Astrocyte (in vitro differentiated cells and primary cell): ENCODE results near the gene CALCR. TPM values are rescaled to one million over a fixed set of nuclear protein-coding genes. Genes with fewer than 3 reads are reported as not detected.

Experiments used
- DNase-seq: peaks from one replicate; pipeline ENCODE4 v3.0.0-alpha.2; 2010; ENCODE audit warnings: low read depth
- FAIRE-seq: peaks from 2 replicates; lab custom pipeline; 2011; peaks lifted over from hg19 to GRCh38; lab: Jason Lieb, UNC
- H2AFZ ChIP-seq: 2 replicates; pipeline ENCODE4 v1.6.0; 2012; ENCODE audit warnings: low read depth, low read length, inconsistent platforms
- H3K27ac ChIP-seq: 2 replicates; pipeline ENCODE4 v1.5.1; 2011; ENCODE audit warnings: low read depth, low read length, inconsistent platforms
- H3K27me3 ChIP-seq: 2 replicates; pipeline ENCODE4 v1.6.0; 2011; ENCODE audit warnings: low read length, inconsistent platforms; ENCODE audit not compliant: insufficient read depth
- H3K36me3 ChIP-seq: 2 replicates; pipeline ENCODE4 v1.5.1; 2011; ENCODE audit warnings: low read length, inconsistent platforms; ENCODE audit not compliant: insufficient read depth
- H3K4me1 ChIP-seq: 2 replicates; pipeline ENCODE4 v1.5.1; 2011; ENCODE audit warnings: low read length, inconsistent platforms; ENCODE audit not compliant: insufficient read depth
- H3K4me2 ChIP-seq: 2 replicates; pipeline ENCODE4 v1.6.0; 2012; ENCODE audit warnings: low read length, inconsistent platforms
- H3K4me3 ChIP-seq: 2 replicates; pipeline ENCODE4 v1.5.1; 2011; ENCODE audit warnings: low read depth, mild to moderate bottlenecking, low read length, inconsistent platforms; ENCODE audit not compliant: insufficient read depth
- H3K79me2 ChIP-seq: 2 replicates; pipeline ENCODE4 v1.6.0; 2012; ENCODE audit warnings: mild to moderate bottlenecking, low read length, inconsistent platforms; ENCODE audit not compliant: insufficient read depth
- H3K9ac ChIP-seq: 2 replicates; pipeline ENCODE4 v1.6.0; 2012; ENCODE audit warnings: mild to moderate bottlenecking, low read length, inconsistent platforms
- H3K9me3 ChIP-seq: 2 replicates; pipeline ENCODE4 v1.5.1; 2012; ENCODE audit warnings: low read depth, mild to moderate bottlenecking, low read length, inconsistent platforms; ENCODE audit not compliant: insufficient read depth
- H4K20me1 ChIP-seq: 2 replicates; pipeline ENCODE4 v1.6.0; 2012; ENCODE audit warnings: low read length, inconsistent platforms; ENCODE audit not compliant: insufficient read depth
- H3K27ac Mint-ChIP-seq: one replicate; pipeline ENCODE4 v1.8.0; 2021; ENCODE audit warnings: mild to moderate bottlenecking, mixed read lengths; ENCODE audit not compliant: unreplicated experiment
- H3K27me3 Mint-ChIP-seq: one replicate; pipeline ENCODE4 v1.8.0; 2021; ENCODE audit warnings: low read depth, mixed read lengths; ENCODE audit not compliant: unreplicated experiment
- H3K36me3 Mint-ChIP-seq: one replicate; pipeline ENCODE4 v1.8.0; 2021; ENCODE audit warnings: low read depth, mixed read lengths; ENCODE audit not compliant: unreplicated experiment
- H3K4me1 Mint-ChIP-seq: one replicate; pipeline ENCODE4 v1.8.0; 2021; ENCODE audit warnings: low read depth, mixed read lengths; ENCODE audit not compliant: unreplicated experiment
- H3K4me3 Mint-ChIP-seq: one replicate; pipeline ENCODE4 v1.8.0; 2021; ENCODE audit warnings: mild to moderate bottlenecking, moderate library complexity, mixed read lengths; ENCODE audit not compliant: unreplicated experiment
- H3K9me3 Mint-ChIP-seq: one replicate; pipeline ENCODE4 v1.8.0; 2021; ENCODE audit warnings: mild to moderate bottlenecking, mixed read lengths; ENCODE audit not compliant: unreplicated experiment
- CTCF ChIP-seq: IDR thresholded peaks from 2 replicates; pipeline ENCODE4 v1.5.1; 2011; ENCODE audit warnings: low read depth, mild to moderate bottlenecking, inconsistent platforms, low read length, moderate library complexity; ENCODE audit not compliant: insufficient read depth
- EZH2 ChIP-seq: IDR thresholded peaks from 2 replicates; pipeline ENCODE4 v1.6.1; 2012; ENCODE audit warnings: mild to moderate bottlenecking, low read length, inconsistent platforms; ENCODE audit not compliant: insufficient read depth
- total RNA-seq: library from RNA; stranded (reverse); gene quantifications from 2 replicates; pipeline ENCODE4 v1.2.1, GENCODE V29; 2021

Gene CALCR
- total RNA-seq, 1 donor from 2014 or later: 5.4 TPM

GRCh38 chr7:93569189-93569588 lies 5.3 kb downstream of the CALCR start:
- FAIRE-seq: no peak
- peaks cover 21% of the 10 kb centered on the region for H3K27me3 Mint-ChIP-seq

GRCh38 chr7:93566876-93567275 lies 7.6 kb downstream of the CALCR start:
- H3K27me3 ChIP-seq: peaks cover 4% of the 10 kb centered on the region
- no peak overlapping the region for H3K9ac ChIP-seq
- H3K4me2 ChIP-seq: no peak overlapping the region
- no peak overlapping the region for H3K4me3 Mint-ChIP-seq
- H3K4me1 Mint-ChIP-seq: peaks cover 33% of the 10 kb centered on the region
- H3K27me3 Mint-ChIP-seq: peaks cover 1% of the 10 kb centered on the region
- no peaks in the 10 kb centered on the region for H3K36me3 ChIP-seq
- no peaks in the 10 kb centered on the region for H3K9me3 Mint-ChIP-seq
- no peak for DNase-seq
- H2AFZ ChIP-seq: no peak overlapping the region
- H3K4me1 ChIP-seq: no peaks in the 10 kb centered on the region
- H3K27ac Mint-ChIP-seq: no peak overlapping the region
- FAIRE-seq: no peak
- no peaks in the 10 kb centered on the region for H4K20me1 ChIP-seq
- TF ChIP-seq EZH2 (no peak), CTCF (no peak)
- H3K79me2 ChIP-seq: no peaks in the 10 kb centered on the region
- no peak overlapping the region for H3K27ac ChIP-seq
- no peaks in the 10 kb centered on the region for H3K36me3 Mint-ChIP-seq
- H3K9me3 ChIP-seq: no peaks in the 10 kb centered on the region
- no peak overlapping the region for H3K4me3 ChIP-seq

More at GRCh38 chr7:93569189-93569588, 5.3 kb downstream of the CALCR start:
- no peaks in the 10 kb centered on the region for H3K36me3 Mint-ChIP-seq
- Histone ChIP-seq H3K4me1 (no peaks in the 10 kb centered on the region), H3K27ac (no peak overlapping the region), H3K9me3 (no peaks in the 10 kb centered on the region), H3K4me2 (no peak overlapping the region), H3K27me3 (peaks cover 17% of the 10 kb centered on the region), H2AFZ (no peak overlapping the region), H3K79me2 (no peaks in the 10 kb centered on the region), H3K36me3 (no peaks in the 10 kb centered on the region), H3K4me3 (no peak overlapping the region), H4K20me1 (no peaks in the 10 kb centered on the region), H3K9ac (no peak overlapping the region)
- H3K4me1 Mint-ChIP-seq: peaks cover 34% of the 10 kb centered on the region
- H3K9me3 Mint-ChIP-seq: no peaks in the 10 kb centered on the region
- H3K4me3 Mint-ChIP-seq: no peak overlapping the region
- TF ChIP-seq EZH2 (no peak), CTCF (no peak)
- peak overlapping the region; percentile 51 for H3K27ac Mint-ChIP-seq
- DNase-seq: no peak

GRCh38 chr7:93563584-93563983 lies 10.9 kb downstream of the CALCR start:
- no peaks in the 10 kb centered on the region for H3K79me2 ChIP-seq
- no peaks in the 10 kb centered on the region for H3K36me3 Mint-ChIP-seq
- TF ChIP-seq CTCF: no peak
- no peak for TF ChIP-seq EZH2
- H3K4me3 Mint-ChIP-seq: no peak overlapping the region
- no peak for FAIRE-seq
- no peaks in the 10 kb centered on the region for H4K20me1 ChIP-seq
- no peaks in the 10 kb centered on the region for H3K36me3 ChIP-seq
- no peaks in the 10 kb centered on the region for H3K4me1 ChIP-seq
- no peaks in the 10 kb centered on the region for H3K9me3 ChIP-seq
- H3K9ac ChIP-seq: no peak overlapping the region
- H3K4me1 Mint-ChIP-seq: peaks cover 24% of the 10 kb centered on the region
- no peaks in the 10 kb centered on the region for H3K9me3 Mint-ChIP-seq
- no peak overlapping the region for H3K27ac ChIP-seq
- H2AFZ ChIP-seq: no peak overlapping the region
- DNase-seq: no peak
- no peak overlapping the region for H3K4me3 ChIP-seq
- no peak overlapping the region for H3K27ac Mint-ChIP-seq
- H3K27me3 Mint-ChIP-seq: no peaks in the 10 kb centered on the region
- no peaks in the 10 kb centered on the region for H3K27me3 ChIP-seq
- H3K4me2 ChIP-seq: no peak overlapping the region
